Germinal center (tissue), 1 donor: ENCODE measurements around the gene ASB1.
"Not testable (repeated sequence)": the region's sequence is repeated elsewhere in the genome, so short reads cannot be mapped to it uniquely, and the experiment has no call there.

Experiments used
- DNase-seq: peaks from one replicate; pipeline ENCODE4 v3.0.0; 2012; ENCODE audit warnings: mixed read lengths, low spot score

The ASB1 gene

GRCh38 chr2:238404406-238405216, 22.1 kb upstream of the ASB1 start:
- no peak for DNase-seq

- DNase-seq = not testable (repeated sequence)
Measured at GRCh38 chr2:238405217-238405555, 21.5 kb upstream of the ASB1 start.

GRCh38 chr2:238406221-238406997, 20.3 kb upstream of the ASB1 start:
- no peak for DNase-seq

DNA sequence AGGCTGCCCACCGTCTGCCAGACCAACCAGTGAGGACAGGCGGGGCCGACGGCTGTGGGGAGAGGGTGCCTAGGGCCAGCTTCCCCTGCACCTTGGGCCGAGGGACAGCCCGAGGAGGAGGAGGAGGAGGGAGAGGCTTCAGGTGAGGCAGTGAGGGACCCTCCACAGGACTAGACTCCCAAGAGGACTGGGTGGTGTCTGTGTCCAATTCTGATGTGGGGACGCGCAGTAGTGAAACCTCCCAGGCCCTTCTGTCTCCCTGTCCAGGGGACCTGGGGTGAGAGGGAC, 19.8 kb upstream of the ASB1 start:
- DNase-seq = no peak

DNA sequence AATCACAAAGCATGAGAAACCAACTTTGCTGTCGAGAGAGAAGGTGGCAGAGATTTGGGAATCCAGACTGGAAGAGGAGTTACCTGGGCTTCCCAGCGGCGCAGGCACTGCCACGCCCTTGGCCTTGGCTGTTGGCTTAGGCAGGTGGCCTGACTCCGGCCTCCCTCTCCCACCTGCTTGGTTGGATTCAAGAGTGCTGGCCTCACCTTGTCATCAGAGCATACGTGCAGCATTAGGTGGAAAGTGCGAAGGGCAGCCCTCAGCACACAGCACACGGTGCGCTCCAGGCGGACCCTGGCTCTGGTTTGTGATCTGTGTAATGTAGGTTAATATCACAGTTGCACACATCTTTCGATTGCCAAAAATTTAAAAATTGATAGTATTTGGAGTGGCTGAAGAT, 19.2 kb upstream of the ASB1 start:
- DNase-seq = no peak

DNA sequence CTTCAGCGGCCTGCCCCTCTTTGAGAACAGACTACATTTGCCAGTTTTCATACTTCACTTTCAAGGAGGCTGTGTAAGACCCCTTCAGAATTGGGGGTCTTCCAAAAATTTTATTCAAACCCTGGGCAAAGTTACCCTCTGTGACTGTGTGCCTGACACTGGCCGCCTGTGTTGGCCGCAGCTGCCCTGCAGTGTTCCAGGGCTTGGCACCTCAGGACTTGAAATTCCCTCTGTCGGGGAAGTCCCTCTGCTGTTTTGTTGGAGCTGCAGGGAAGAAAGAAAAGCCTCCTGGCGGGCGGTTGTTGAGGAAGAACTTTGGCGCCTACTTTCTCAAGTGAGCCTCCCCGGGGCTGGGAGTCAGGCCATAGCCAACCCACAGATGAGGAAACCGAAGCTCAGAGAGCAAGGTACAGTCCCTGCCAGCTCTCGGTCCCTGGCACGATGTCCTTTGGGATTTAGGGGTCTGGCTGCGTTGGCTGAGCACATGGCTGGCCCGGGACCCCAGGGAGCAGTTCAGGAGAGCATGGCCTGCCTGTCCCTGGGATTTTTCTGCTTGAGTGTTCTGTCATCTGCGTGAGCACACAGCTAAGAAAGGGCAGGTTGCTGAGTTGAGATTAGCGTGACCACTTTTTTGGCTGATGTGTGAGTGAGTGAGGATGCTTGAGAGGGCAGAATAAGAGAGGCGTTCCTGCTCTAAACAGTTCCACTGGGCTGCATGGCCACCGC, 17.9 kb upstream of the ASB1 start:
- DNase-seq = no peak

DNA sequence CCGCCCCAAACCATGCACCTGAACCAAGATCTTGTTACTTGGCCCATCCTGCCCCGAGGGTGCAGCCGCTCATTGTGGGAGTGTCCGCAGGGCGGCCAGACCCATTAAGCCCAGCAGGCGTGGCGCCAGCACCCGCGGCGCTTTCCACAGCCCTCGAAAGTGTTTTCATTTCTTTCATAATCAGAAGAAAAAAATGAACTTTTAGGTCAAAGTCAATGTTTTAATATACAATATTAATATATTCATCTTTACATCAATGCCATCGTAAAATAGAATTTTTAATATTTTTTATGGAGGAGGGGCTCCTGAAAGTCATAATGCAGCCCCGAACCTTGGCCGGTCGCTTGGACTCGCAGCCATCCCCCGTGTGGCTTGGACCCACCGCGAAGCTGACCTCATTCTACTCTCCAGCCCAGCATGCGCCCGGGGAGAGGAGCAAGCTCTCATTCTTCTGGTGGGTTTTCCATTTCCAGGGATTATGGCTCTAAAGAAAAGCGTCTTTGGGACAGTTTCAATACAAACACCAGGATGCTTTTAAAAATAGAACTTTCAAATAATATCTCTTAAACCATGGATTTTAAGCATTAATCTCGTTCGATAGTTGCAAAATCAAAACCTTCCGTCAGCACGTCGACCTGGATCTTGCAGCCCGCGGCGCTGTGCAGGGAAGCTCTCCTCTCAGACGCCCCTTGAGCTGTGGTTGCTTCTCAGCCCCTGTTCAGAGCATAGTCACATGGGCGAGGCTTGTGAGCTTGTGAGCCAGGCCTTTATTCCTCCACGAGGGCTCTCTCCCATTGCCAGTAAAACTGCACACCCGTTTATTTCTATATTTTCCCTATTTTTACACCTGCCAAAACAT, 17.2 kb upstream of the ASB1 start:
- no peak for DNase-seq

DNA sequence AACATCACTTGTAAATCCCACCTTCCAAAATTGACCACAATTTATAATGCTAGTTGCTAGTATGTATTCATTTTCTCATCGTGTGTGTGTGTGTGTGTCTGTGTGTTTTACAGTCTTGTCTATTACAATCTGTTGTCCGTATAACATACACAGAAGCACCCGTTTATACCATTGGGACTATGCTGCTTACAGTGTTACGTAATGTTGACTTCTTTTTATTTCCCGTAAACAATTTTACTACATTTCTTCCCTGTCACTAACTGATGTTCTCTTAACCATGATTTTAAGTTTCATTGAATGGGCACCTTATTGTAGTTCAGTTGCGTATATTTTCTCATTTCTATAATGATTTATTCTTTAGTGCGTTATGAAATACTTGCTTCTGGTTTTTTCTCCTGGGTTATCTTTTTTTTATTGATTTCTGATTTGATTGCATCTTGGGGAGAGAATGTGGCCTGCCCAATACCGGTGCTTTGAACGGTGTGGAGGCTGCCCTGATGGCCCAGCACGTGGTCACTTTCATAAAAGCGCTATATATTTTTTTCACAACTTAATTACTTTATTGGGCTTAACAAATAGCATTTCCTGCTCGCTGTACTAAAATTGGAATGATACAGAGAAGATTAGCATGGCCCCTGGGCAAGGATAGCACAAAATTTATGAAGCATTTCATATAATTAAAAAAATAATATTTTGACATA, 14.5 kb upstream of the ASB1 start:
- DNase-seq = no peak

DNA sequence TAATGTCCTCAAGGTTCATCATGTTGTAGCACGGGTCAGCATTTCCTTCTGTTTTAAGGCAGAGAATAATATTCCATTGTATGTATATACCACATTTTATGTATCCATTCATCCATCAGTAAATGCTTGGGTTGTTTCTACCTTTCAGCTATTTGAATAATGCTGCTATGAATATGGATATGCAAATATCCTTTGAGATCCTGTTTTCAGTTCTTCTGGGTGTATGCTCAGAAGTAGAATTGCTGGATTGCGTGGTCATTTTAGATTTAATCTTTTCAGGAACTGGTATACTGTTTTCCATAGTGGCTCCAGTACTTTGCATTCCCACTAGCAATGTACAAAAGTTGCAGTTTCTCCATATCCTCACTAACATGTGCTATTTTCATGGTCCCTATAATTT, 13.4 kb upstream of the ASB1 start:
- no peak for DNase-seq

- DNase-seq = no peak
Measured at GRCh38 chr2:238415036-238415764, 11.5 kb upstream of the ASB1 start.

- no peak for DNase-seq
Measured at GRCh38 chr2:238415893-238416292, 10.8 kb upstream of the ASB1 start.

GRCh38 chr2:238418196-238418998, 8.3 kb upstream of the ASB1 start:
- no peak for DNase-seq

- no peak for DNase-seq
Measured at GRCh38 chr2:238418999-238419546, 7.7 kb upstream of the ASB1 start.

DNA sequence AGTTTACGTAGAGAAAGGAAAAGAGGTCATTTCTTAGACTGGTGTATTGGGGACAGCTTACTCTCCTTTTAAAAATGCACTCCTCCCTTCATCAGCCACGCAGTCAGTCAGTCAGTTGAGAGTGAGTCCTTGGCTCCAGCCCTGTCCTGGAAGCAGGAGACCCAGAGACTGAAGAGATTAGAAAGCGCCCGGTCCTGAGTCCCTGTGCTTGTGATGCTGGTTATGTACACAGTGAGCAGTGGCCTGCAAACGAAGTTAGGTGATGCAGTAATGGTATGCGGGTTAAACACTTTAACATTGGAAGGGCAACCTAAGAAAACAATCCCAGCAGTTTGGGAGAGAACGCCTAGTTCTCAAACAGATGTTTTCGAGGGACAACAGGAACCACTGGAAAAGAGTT, 6.3 kb upstream of the ASB1 start:
- DNase-seq = no peak

DNA sequence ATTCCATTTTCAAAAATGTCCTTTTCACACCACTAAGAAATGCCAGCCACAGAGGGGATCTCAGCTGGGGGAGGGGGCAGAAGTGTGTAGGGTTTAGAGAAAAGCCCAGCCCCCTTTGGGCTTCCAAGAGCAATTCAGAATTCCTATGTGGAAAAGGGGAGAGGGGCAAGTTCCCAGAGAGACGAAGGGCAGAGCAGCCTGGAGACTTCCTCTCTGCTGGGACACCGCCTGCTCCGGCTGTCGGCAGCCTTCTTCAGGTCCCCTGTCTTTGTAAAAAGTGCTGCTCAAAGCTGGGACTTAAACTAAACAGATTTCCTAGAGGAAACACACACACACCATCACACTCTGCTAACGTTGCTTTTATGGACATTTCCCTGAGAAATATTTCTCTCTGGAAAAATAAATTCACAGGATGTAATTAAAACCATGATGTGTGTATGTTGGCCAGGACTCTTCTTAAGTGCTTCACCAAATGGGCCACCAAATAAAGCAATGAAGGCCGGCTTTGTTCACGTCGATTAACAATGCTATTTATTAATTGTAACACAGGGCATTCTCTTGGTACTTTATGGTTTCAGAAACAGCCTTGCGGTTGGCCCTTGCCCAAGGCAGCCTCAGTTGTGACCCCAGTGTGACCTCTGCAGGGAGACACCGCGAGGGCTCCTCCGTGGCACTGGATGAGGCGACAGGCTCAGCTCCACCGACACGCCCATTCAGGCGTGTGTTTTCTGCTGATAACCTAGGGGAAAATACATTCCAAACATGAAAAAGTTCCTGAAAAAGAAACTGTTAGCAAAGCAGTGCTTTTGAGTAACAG, 5.6 kb upstream of the ASB1 start:
- no peak for DNase-seq

DNA sequence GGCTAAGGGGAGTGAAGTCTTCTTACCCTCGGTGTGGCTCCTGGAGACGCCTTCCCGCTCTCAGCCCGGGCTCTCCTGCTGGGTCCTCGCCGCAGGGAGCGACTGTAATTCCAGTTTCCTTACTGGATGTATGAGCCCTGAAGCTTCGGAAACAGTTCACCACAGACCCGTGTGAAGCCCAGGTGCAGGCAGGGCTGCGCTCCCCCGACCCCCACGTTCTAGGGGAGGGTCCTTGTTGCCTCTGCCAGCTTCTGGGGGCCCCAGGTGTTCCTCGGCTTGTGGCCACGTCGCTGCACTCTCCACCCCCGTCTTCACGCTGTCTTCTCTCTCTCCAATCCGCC, 5.1 kb upstream of the ASB1 start:
- no peak for DNase-seq

DNA sequence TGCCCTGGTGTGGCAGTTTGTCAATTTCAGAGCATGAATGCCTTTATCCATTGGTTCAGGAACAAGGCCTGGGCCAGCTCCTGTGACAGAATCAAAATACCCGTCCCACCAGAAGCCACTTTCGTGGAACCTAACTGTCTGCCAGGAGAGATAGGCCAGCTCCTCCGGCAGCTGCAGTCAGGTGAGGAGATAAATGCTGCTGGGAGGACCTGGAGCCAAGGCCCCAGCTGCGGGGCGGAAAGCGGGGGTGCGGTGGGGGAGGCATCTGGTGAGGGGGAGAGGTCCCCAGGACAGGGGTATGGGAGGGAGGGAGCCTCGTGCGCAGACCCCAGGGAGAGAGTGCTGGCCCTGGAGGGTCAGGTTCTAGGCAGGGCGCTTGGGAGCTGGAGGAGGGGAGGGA, 4.4 kb upstream of the ASB1 start:
- no peak for DNase-seq

DNA sequence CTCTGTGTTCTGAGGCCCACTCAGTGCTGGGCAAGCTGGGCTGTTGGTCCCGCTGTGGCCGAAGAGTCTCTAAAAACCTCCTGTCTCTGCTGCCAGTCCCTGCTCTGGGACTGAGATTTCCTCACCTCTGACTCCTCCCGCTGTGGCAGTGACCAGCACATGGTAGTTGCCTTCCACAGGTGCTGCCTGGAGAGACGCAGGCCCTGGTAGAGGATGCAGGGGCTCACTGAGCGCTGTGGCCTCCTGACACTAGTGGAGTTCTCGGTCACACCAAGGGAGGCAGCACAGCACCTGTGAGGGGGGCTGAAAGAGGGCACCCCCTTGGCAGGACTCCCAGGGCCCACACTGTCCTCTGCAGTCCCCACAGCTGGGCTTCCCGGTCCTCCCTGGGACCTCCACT, 3.8 kb upstream of the ASB1 start:
- no peak for DNase-seq
